Activated CD4-positive, alpha-beta T cell treated with anti-CD3 and anti-CD28 coated beads, Interleukin-2, amount 10 ng/mL, durations not matched to agents 24 days and 14 days (primary cell): ENCODE results near the gene DOP1A. TPM values are rescaled to one million over a fixed set of nuclear protein-coding genes. Genes with fewer than 3 reads are reported as not detected.

ENCODE experiments used
- total RNA-seq: library from RNA; stranded (reverse); gene quantifications from 2 replicates; pipeline ENCODE4 v1.2.3, GENCODE V29; 2022

DOP1A gene
- total RNA-seq, 1 donor from 2014 or later: 6.2 TPM

Other genes with a start within 250 kb of the DOP1A start
- gene UBE3D, start 1.8 kb upstream of the DOP1A start, total RNA-seq: 8.6 and 9.3 TPM in 2 replicates
- gene PGM3, start 125.6 kb downstream of the DOP1A start, total RNA-seq: 19.7 and 24.7 TPM in 2 replicates
- gene RWDD2A, start 125.7 kb downstream of the DOP1A start, total RNA-seq: 1.1 and 1.4 TPM in 2 replicates